ENCODE results near the gene GBP3.

DNA sequence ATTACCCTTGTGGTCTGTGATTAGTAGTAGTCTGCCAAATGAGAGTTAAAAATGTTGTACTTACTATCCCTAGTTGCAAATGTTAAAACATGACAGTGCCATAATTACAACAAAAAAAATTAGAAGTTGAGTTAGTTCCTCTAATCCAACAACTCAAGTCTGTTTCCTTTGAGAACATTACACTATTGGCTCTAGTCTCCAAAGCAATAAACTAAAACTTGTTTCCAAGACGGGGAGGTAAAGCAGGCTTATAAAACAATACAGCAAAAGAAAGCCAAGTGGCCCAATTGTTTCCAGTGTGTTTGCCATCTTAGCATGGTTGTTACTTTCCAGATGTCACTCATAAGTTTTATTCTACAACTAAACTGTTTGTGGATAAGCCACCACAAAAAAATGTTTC, 41.8 kb downstream of the GBP3 start:
- no peak for TF ChIP-seq CTCF (IDR thresholded peaks at IDR 0.05; ENCODE audit: low read depth, low read length)
- TF ChIP-seq EZH2phosphoT487 (IDR thresholded peaks at IDR 0.05; ENCODE audit: low read depth), result no peak

Data from OCI-LY3 (cell line).